T-helper 2 cell (primary cell): Measurements from ENCODE around the gene CHN2.

Source experiments
- DNase-seq, 5 experiments: peaks; one replicate each; pipeline versions ENCODE4 v3.0.0 to v3.0.0-alpha.2; 2012 to 2022

Gene CHN2

DNA sequence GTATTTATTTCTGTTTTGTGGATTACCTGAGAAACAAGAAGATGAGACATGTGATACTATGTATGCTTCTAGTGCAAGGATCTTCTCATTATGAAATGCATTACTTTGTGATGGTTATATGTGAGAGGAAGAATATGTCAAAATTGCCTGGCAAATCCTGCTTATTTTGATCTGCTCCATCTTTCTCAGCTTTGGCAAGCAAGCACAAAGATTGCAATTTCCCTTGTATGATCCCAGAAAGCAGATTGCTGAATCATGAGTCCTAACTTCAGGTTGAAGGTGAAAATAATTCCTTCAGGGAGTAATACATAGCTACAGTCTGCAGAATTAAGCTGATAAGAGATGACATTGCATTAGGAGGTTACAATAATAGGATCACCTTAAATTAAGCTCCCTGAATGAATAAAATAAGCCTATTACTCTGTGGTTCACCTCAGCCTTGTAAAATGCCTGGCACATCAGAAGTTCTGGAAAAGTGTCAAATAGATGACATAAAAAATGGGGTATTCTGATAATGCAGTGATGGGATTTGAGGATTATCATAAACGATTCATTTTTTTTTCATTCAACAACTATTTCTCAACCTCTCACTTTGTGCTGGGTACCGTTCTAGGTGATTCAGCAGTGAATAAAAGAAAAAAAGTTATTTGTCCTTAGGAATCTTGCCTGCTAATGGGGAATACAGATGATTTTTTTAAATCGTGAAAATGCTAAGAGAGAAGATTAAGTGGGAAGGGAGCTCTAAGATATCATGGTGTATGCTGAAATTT, 120.7 kb downstream of the CHN2 start:
- no peak for DNase-seq

DNA sequence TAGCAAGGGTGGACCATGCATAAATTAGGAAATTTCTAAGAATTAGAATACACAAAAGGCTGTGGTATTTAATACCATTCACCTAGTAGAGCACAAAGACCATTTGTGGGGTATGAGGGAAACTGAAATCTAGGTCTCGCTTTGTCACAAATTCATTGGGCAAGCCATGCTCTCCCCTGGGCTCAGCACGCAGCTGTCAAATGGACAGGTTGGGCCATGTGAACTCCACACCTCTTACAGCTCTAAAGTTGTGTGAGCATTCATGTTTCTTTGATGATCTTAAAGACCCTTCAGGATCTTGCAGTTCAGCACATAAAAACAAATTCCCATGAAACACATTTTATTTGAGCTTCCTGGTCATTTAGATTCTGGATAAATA, 121.3 kb downstream of the CHN2 start:
- DNase-seq = no peak

- no peak for DNase-seq
Measured at GRCh38 chr7:29316926-29317325, 122.4 kb downstream of the CHN2 start.

GRCh38 chr7:29318853-29319718, 124.5 kb downstream of the CHN2 start:
- no peak for DNase-seq

DNA sequence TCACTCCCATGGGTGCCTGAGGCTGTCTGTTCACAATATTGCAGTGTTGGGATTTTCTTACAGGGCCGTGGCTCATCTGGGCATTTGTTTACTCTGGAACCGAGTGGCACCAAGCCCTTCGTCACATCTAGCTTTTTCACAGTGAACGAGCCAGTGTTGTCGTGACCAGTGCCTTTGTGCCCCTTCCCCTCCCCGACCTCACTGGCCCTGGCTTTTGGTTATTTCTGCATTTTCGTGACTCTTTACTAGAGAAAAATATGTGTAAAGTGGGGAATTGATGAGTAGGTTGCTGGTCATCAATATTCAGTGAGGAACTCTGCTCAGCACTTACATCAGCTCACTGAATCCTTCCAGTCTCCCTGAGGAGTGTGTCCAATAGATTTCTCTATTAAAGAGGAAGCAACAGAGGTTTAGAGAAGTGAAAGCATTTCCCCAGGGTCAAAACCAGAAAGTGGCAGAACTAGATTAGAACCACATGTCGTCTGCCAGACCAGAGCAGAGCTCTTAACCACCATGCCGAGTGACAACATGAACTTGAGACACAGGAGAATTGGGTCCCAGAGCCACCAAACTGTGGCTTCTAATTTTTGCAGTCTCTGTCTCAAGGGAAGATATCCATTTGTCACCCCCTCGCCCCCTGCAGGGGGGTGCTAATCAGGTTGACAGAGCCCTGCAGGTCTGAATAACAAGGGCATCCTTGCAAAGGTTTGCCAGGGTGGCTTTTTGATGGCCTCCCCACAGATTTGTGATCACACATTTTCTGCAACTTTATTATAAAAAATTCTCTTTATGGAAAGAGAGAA, 125.3 kb downstream of the CHN2 start:
- no peak for DNase-seq

DNA sequence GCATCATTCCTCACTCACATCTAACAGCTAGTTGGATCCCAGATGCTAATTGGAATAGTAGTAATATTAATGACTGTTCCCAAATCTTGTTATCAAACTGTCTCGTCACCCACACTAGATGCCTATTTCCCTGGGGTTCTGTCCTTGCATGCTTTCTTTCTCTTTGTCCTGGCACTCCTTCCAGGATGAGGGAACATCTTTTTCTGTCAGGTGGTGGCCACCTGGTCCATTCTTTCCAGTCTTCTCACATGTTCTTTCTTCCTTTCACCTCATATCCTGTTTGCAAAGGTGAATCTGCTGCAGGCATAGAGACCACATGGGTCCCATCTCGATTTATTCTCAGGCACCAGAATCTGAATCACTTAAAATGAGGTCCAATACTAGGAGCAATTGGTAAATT, 126.0 kb downstream of the CHN2 start:
- DNase-seq = no peak

- no peak for DNase-seq
Measured at GRCh38 chr7:29322023-29322712, 127.6 kb downstream of the CHN2 start.

GRCh38 chr7:29325476-29325875, 130.9 kb downstream of the CHN2 start:
- DNase-seq = no peak

GRCh38 chr7:29326864-29327263, 132.3 kb downstream of the CHN2 start:
- DNase-seq = no peak

- no peak for DNase-seq
Measured at GRCh38 chr7:29327455-29327854, 132.9 kb downstream of the CHN2 start.

DNA sequence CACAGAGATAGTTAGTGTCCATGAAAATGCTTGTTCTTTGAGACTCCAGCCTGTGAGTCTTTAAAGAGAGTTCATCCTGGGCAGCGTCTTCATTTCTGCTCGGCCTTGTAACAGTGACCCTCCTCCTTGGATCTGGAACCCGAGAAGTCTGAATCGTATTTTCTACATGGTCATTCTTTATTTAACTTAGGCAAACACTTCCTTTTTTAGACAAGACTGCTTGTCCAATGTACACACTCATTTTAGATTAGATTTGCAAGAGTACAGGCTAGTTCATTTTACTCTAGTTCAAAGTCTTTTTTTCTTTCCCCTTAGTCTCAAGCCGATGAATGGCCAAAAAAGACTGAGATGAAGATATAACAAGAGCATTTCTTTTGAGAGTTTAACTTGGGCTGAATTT, 133.5 kb downstream of the CHN2 start:
- DNase-seq = no peak

GRCh38 chr7:29328811-29329210, 134.2 kb downstream of the CHN2 start:
- DNase-seq = peak in 1 of 5 experiments; percentile 19

- DNase-seq = no peak
Measured at GRCh38 chr7:29329686-29330085, 135.1 kb downstream of the CHN2 start.

- no peak for DNase-seq
Measured at GRCh38 chr7:29330136-29330535, 135.6 kb downstream of the CHN2 start.

DNA sequence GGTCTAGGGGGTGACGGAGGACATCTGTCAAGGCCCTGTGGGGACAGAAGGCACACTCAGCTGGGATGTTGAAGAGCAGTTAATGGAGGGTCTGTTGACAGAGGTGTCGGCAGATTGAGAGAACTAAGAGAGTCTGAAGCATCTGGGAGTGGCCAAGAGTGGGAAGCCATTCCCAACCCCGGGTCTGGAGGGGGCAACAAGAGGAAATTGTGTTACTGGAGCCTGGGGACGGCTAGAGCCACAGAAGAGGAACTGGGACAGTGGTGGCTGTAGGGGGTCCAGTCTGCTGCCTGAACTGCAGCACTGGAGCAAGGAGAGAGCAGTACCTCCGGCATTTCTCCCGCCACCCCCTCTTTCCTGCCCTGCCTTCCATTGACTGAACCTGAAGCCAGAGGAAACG, 136.6 kb downstream of the CHN2 start:
- DNase-seq = no peak

DNA sequence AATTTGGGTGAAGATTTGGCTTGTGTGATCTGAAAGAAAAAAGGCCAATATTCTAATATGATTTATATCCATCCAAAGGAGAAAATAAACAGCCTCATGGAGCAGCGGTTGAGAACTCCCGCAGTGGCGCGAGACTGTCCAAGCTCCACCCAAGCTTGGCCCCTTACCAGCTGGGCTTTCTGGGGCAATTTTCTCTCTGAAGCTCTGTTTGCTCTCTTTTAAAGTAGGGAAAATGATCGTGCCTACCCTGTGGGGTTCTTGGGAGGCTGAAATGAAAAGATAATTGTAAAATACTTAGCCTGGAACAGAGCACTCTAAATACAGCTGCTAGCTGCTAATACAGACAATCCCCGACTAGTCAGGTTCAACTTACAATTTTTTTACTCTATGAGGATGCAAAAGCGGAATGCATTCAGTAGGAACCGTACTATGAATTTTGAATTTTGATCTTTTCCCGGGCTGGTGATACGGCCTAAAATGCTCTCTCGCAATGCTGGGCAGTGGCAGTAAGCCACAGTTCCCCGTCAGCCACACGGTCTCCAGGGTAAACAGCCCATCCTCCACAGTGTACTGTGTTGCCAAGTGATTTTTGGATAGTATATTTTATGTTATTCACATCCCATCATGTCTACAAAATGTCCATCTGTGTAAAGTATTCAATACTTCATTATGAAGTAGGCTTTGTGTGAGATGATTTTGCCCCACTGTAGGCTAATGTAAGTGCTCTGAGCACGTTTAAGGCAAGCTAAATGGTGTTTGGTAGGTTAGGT, 137.7 kb downstream of the CHN2 start:
- DNase-seq = no peak

DNA sequence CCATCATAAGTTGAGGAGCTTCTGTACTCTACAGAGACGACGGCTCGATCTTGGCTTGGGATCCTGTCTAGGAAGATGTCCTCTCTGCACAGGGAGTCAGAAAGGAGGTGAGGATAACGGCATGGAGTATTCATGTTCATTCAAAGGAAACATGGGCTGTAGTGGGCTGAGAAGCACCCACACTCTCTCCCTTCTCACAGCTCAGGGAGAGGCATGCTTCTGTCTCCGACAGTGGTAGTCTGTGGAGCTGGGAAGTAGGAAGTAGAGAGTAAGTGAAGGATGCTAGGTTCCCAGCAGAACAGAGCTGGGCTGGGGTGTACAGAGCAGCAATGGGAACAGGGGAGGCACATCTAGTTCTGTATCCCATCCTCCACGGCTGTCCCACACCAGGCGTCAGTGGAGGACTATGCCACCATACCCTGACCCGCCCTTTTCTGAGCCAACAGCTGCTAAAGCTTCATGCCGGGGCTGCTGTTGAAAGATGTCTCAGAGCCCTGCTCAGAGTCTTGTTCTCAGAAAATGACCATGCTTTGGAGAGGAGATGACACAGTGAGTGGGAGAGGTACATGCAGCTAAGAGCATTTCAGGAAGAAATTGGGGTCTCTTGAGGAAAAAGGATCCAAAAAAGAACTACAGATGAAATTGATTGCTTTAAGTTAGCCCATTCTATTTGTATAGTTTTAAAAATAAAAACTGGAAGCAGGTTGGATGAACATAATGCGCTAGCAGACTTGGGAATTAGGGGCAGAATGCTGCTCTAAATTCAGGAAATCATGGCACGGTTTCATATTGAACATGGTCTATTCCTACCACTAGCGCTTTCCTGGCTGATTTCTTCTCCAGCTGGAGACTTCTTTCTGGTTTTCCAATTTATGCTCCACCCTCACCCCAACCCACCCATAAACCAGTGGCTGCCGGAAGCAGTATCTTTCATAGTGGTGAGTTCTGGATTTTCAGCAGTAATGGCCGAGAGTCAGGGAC, 138.6 kb downstream of the CHN2 start:
- no peak for DNase-seq

- DNase-seq = peak in 1 of 5 experiments; percentile 67
Measured at GRCh38 chr7:29335188-29336083, 140.9 kb downstream of the CHN2 start.

DNA sequence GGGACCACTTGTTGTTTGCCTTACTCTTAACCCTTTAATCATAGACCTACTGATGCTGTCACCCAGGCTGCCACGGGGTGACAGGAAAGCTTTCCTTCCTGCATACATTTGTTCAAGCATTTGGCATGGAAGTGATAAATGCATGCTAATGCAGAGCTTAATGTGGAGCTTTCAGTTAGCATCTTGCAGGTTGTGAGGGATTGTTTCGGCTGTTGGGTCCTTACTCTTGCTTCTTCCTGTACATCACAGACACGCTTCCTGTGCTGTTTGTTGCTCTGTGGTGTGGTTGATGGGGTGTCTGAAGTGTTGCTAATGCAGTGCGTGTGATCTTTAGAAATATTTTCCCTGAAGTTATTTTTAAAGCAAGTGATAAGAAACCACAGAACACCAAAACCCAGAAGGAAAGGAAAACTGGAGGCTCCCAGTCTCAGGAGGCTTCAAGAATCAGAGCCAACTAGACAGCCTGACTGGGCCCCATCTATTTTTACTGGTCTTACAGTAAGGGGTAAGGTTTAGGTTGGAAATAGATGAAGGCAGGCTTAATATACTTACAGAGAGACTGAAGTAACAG, 143.1 kb downstream of the CHN2 start:
- peak in 3 of 5 experiments; percentile 7 to 89 (median 62) for DNase-seq
